WI38 (cell line): ENCODE results near the gene SH3TC1.

Experiments used
- H3K4me3 ChIP-seq: 2 replicates; pipeline ENCODE4 v1.5.1; 2011; ENCODE audit warnings: low read depth, mild to moderate bottlenecking, control low read depth, low read length
- CTCF ChIP-seq: IDR thresholded peaks from 2 replicates; pipeline ENCODE4 v1.5.1; 2012; ENCODE audit warnings: low read depth, mild to moderate bottlenecking, control low read depth, low read length

Gene SH3TC1

GRCh38 chr4:8198906-8199593 lies at the start of gene SH3TC1:
Gene SH3TC1, plus strand, starts transcription at chr4:8199290. Its CDS starts 5,905 bp downstream, at chr4:8205195.
- TF ChIP-seq CTCF: no peak
- H3K4me3 ChIP-seq: no peak within 1 kb of the TSS

GRCh38 chr4:8149664-8150063 lies 49.4 kb upstream of the SH3TC1 start:
- H3K4me3 ChIP-seq: no peak overlapping the region
- no peak for TF ChIP-seq CTCF

GRCh38 chr4:8150152-8151090 lies 48.7 kb upstream of the SH3TC1 start:
- TF ChIP-seq CTCF: no peak
- H3K4me3 ChIP-seq: no peak overlapping the region

- H3K4me3 ChIP-seq: no peak overlapping the region
- no peak for TF ChIP-seq CTCF
These were observed 47.9 kb upstream of the SH3TC1 start for GRCh38 chr4:8151165-8151650.

GRCh38 chr4:8152090-8152864 lies 46.8 kb upstream of the SH3TC1 start:
- no peak for TF ChIP-seq CTCF
- H3K4me3 ChIP-seq: no peak overlapping the region

GRCh38 chr4:8152865-8153257 lies 46.2 kb upstream of the SH3TC1 start:
- no peak for TF ChIP-seq CTCF
- H3K4me3 ChIP-seq: no peak overlapping the region
